ENCODE results near the gene MNT. TPM values are rescaled to one million over a fixed set of nuclear protein-coding genes. Genes with fewer than 3 reads are reported as not detected.
A peak's percentile ranks its signal among the peaks of the same experiment; 100 is the strongest.

MNT gene
- total and polyA plus RNA-seq, 10 donors, result 2.8 to 38.5 (median 27.9) TPM

DNA sequence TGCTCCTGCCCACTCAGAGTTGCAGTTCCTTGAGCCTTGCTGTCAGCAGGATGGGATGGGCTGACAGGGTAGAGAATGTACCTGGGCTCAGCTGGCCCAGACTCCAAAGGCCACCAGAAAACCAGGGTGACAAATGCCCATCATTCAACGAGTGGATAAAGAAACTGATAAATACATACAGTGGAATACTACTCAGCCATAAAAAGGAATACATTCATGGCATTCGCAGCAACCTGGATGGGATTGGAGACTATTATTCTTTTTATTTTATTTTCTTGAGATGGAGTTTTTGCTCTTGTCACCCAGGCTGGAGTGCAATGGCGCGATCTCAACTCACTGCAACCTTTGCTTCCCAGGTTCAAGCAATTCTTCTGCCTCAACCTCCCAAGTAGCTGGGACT lies 43.6 kb downstream of the MNT start:
- no peaks in the 10 kb centered on the region for H3K27me3 ChIP-seq (replicated peaks in 1 of 7)
- DNase-seq, result no peak
- peaks cover 0 to 45% (median 6%) of the 10 kb centered on the region in 6 donors for H3K36me3 ChIP-seq
- WGBS, 5 donors, result 95 to 99% (median 98%) methylated on average over 4 of the region's 4 CpGs
- no peak overlapping the region for H3K27ac ChIP-seq
- intact Hi-C loops (cut with DNase I; ENCODE audit: low total_unique reads), result no loop called here
- no peak overlapping the region for H3K4me3 ChIP-seq
- no peak for TF ChIP-seq POLR2A (IDR thresholded peaks at IDR 0.05)
- no peak for TF ChIP-seq CTCF (IDR thresholded peaks at IDR 0.05 in 8 of 11, conservative IDR thresholded peaks at IDR 0.05 in 3 of 11)
- TF ChIP-seq POLR2AphosphoS5 (IDR thresholded peaks at IDR 0.05), result no peak
- H3K4me1 ChIP-seq, result peaks cover 4 to 22% (median 9%) of the 10 kb centered on the region in 6 donors
- no peaks in the 10 kb centered on the region for H3K9me3 ChIP-seq

DNA sequence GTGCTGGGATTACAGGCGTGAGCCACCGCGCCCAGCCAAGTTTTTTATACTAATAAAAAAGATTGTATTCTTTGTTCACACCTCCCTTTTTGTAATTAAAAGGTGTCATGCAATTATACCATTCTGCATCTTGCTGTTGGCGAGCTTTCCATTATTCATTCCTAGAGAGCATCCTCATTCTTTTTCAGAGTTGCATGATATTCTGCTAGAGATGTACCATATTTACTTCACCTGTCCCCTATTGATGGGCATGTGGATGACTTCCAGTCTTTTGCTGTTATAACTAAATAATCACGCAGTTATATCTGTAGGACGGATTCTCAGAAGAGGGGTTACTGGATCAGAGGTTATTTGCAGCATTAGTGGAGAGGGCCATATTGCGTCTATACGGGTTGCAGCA lies 46.5 kb downstream of the MNT start:
- Histone ChIP-seq H3K27ac (peak overlapping the region in 1 of 8 donors; percentile 18), H3K27me3 (replicated peaks in 1 of 7) (no peaks in the 10 kb centered on the region), H3K9me3 (no peaks in the 10 kb centered on the region), H3K4me1 (peaks cover 4 to 18% (median 9%) of the 10 kb centered on the region in 6 donors), H3K36me3 (peaks cover 0 to 16% (median 0%) of the 10 kb centered on the region in 6 donors), H3K4me3 (no peak overlapping the region)
- intact Hi-C loops (cut with DNase I; ENCODE audit: low total_unique reads), result no loop called here
- no peak for TF ChIP-seq CTCF (IDR thresholded peaks at IDR 0.05 in 8 of 11, conservative IDR thresholded peaks at IDR 0.05 in 3 of 11)
- no peak for TF ChIP-seq POLR2AphosphoS5 (IDR thresholded peaks at IDR 0.05)
- TF ChIP-seq POLR2A (IDR thresholded peaks at IDR 0.05), result no peak
- DNase-seq, result no peak
- 85 to 95% (median 86%) methylated on average over 8 of the region's 8 CpGs for WGBS, 5 donors

DNA sequence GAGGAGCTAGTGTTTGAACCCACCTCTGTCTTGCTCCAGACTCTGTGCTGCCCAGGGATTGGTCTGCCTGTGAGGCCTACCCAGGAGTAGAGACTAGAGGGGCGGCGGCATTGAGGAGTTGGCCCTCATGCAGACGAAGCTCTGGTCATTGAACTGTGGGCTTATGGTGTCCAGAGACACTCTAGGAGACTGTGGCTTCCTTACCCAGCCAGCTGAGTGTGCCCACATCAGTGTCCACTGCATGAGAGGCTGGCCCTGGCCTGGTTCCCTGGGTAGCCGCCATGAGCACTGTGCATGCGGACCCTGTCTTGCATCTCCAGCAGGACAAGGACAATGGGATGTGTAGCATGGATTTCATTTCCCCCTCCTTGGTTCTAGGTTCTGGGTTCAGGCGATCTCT lies 49.6 kb downstream of the MNT start:
- peak; percentile 56 for DNase-seq
- Histone ChIP-seq H3K36me3 (peaks cover 0 to 15% (median 0%) of the 10 kb centered on the region in 6 donors), H3K27ac (no peak overlapping the region), H3K4me3 (no peak overlapping the region), H3K27me3 (replicated peaks in 1 of 7) (no peaks in the 10 kb centered on the region), H3K4me1 (peaks cover 4 to 18% (median 9%) of the 10 kb centered on the region in 6 donors), H3K9me3 (no peaks in the 10 kb centered on the region)
- no peak for TF ChIP-seq CTCF (IDR thresholded peaks at IDR 0.05 in 8 of 11, conservative IDR thresholded peaks at IDR 0.05 in 3 of 11)
- no peak for TF ChIP-seq POLR2A (IDR thresholded peaks at IDR 0.05)
- TF ChIP-seq POLR2AphosphoS5 (IDR thresholded peaks at IDR 0.05), result no peak
- WGBS, 5 donors, result 93 to 97% (median 95%) methylated on average over 6 of the region's 6 CpGs
- intact Hi-C loops (cut with DNase I; ENCODE audit: low total_unique reads), result no loop called here

DNA sequence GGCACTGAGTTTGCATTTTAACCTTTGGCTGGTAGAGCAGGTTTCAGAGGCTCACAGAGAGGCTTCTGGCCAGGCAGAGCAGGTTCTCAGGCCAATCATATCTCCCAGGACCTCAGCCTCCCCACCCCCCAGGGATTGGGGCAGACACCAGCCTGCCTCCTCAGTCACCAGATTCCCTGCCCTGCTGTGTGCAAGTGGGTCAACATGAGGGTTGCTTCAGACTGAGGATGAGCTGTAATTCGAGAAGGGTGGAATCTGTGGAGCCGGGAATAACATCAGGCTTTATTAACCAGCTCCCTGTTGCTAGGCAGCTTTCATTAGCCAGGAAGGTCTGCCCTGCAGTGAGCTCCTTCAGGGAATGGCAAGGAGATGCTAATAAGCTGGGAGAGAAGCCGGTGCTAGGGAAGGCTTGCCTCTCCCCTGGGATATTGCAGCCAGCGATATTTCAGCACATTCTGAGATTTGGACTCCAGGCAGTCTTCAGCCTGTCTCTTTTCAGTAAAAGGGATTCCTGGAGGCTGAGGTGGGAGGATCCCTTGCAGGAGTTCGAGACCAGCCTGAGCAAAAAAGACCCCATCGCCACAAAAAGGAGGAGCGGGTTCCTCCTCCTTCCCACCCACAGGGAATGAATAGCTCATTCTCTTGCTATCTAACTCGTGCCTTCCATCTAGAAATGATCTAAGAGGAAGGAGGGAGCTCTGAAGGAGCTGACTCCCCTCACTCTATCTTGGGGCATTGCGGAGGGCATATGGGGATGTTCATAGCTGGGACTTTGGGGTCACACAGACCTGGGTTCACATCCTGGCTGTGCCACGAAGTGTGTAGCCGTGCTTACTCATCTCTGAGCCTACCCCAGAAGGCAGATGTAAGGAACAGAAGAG lies 52.8 kb downstream of the MNT start:
- Histone ChIP-seq H3K36me3 (peaks cover 0 to 41% (median 2%) of the 10 kb centered on the region in 6 donors), H3K27ac (no peak overlapping the region), H3K9me3 (no peaks in the 10 kb centered on the region), H3K4me1 (peaks cover 2 to 10% (median 2%) of the 10 kb centered on the region in 6 donors), H3K4me3 (no peak overlapping the region), H3K27me3 (replicated peaks in 1 of 7) (no peaks in the 10 kb centered on the region)
- TF ChIP-seq CTCF (IDR thresholded peaks at IDR 0.05 in 8 of 11, conservative IDR thresholded peaks at IDR 0.05 in 3 of 11) (no peak), POLR2A (IDR thresholded peaks at IDR 0.05) (no peak), POLR2AphosphoS5 (IDR thresholded peaks at IDR 0.05) (no peak)
- intact Hi-C loops (cut with DNase I; ENCODE audit: low total_unique reads), result no loop called here
- WGBS, 5 donors, result 79 to 92% (median 86%) methylated on average over 10 to 11 of the region's 11 CpGs
- DNase-seq, result peak; percentile 28

All from spleen (tissue), 11 donors.